GOT3 (cell line): ENCODE measurements around the gene ZW10.
"Not testable (repeated sequence)": the region's sequence is repeated elsewhere in the genome, so short reads cannot be mapped to it uniquely, and the experiment has no call there.

Experiments
- DNase-seq: peaks from one replicate; lab custom pipeline; 2025; ENCODE audit warnings: mixed read lengths; lab: John Stamatoyannopoulos, UW

ZW10 gene

DNA sequence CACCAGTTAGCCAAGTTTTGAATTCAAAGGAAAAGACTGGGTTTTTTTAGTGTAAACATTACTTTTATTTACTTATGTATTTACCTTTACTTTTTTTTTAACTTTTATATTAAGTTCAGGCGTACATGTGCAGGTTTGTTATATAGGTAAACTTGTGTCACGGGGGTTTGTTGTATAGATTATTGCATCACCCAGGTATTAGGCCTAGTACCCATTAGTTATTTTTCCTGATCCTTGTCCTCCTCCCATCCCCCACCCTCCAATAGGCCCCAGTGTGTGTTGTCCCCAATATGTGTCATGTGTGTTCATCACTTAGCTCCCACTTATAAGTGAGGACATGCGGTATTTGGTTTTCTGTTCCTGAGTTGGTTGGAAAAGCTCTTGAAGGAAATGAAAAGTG is 20.6 kb downstream of the ZW10 start:
- DNase-seq: no peak

DNA sequence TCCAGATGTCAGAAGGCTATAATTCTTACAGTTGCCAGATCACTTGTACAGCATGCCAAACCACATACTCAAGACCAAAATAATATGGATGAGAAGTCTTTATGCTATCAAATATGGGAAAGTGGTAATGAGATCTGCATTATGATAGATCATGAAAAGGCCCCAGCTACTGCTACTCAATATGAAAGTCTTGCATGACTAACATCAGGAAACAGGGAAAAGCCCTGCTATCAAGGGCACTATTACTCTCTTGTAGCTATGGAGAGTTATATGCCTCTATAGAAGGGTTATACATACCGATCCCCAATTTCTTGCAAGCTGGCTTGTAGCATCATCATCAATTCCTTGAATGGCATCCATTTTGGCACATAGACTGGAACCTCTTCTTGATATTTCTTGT is 37.2 kb downstream of the ZW10 start:
- no peak for DNase-seq

DNA sequence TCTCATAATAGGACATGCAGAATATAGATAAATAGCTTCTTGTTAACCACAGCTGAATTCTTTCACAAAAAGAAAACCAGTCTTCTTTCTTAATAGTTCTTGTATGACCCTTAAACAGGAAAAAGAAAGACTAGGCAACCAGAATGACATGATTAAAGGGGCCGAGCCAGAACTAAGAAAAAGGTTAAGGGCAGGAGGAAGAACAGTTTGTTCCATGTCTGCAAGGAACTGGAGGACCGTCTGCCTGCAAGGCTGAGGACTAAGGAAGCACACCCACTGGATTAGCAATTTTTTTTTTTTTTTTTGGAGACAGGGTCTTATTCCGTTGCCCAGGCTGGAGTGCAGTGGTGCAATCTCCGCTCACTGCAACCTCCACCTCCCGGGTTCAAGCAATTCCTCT is 41.4 kb downstream of the ZW10 start:
- no peak for DNase-seq

- no peak for DNase-seq
Measured at GRCh38 chr11:113730887-113731726, 42.4 kb downstream of the ZW10 start.

DNA sequence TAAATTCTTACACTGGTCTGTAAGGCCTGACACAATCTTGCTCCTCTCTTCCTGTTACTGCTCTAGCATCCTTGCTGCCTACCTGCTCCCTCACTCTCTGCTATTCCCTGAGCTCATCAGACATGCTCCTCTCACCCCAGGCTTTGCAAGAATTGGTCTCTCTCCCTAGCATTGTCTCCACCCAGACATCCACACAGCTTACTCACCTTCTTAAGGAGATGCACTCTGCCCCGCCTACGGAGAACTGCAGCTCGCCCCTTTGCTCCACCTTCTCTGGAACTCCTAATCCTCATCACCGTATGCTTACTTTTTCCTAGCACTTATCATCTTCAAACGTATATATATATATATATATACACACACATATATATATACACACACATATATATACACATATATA is 44.0 kb downstream of the ZW10 start:
- DNase-seq: no peak

DNA sequence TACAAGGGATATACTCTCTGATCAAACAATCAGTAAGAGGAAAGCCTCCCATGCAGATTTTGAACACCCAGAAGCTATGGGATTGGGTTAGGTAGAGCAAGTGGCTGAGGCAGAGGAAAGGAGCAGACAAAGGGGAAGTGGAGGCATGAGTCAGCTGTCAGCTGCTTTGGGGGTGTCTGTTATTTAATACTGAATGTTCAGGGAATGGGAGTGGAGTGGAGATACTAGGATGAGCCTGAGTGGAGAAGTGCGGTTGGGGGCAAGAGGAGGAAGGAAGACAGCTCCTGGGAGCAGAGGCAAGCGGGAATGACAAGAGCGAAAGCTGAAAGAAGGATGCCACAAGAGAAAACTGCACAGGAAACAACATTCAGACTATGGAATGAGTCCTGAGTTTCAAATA is 44.7 kb downstream of the ZW10 start:
- no peak for DNase-seq

DNA sequence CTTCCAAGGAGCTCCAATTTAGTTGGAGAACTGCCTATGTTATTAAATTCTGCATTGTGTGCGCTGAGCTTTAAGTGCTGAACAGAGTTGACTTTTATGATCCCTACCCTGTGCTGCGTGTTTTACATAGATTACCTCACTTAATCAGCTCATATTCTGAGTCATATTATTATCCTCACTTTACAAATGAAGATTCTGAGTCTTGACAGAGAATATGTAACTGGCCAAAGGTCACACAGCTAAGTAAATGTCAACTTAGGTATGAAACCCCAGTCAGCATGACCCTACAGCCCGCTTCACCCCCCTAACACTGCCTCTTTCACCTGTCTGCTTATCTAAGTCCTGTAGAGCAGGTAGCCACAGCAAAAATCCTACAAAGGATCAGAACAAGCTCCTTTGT is 47.6 kb downstream of the ZW10 start:
- DNase-seq: no peak

- DNase-seq: no peak
Measured at GRCh38 chr11:113725407-113725806, 48.1 kb downstream of the ZW10 start.

- no peak for DNase-seq
Measured at GRCh38 chr11:113724778-113725177, 48.7 kb downstream of the ZW10 start.

DNA sequence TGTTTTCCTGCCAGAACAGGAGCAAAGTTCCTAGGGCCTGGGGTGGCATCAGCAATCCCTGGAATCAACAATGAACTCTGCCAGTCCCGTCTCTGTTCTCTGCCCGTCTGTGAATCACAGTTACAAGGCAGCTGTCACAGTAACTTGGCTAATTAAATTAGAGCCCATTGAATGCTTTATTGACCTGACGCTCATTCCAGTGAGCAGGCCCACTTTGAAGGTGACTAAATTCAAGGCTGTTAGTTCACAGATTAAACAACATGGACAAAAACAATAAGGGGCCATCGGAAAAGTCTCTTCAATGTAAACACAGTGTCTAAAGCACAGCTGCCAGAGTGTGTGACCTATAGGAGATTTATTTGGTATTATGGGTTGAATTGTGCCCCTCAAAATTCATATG is 49.7 kb downstream of the ZW10 start:
- no peak for DNase-seq

- DNase-seq: no peak
Measured at GRCh38 chr11:113722934-113723333, 50.6 kb downstream of the ZW10 start.

DNA sequence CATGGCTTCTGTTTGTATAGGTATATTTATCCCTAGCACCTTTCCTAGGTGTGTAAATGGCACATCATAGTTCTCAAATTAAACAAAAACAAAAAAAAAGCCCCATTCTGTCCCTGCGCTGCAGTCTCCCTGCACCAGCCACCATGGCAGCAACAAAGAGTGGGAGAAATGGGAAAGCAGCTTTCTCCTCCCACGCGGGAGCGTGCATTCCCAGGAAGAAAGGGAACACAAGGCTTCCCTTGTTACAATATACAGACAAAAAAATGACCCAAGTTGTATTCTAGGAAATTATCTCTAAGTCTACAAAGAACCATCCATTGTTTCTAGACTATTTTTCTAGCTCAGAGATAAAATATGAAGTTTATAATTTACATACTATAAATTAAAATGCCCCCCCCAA is 51.3 kb downstream of the ZW10 start:
- no peak for DNase-seq

DNA sequence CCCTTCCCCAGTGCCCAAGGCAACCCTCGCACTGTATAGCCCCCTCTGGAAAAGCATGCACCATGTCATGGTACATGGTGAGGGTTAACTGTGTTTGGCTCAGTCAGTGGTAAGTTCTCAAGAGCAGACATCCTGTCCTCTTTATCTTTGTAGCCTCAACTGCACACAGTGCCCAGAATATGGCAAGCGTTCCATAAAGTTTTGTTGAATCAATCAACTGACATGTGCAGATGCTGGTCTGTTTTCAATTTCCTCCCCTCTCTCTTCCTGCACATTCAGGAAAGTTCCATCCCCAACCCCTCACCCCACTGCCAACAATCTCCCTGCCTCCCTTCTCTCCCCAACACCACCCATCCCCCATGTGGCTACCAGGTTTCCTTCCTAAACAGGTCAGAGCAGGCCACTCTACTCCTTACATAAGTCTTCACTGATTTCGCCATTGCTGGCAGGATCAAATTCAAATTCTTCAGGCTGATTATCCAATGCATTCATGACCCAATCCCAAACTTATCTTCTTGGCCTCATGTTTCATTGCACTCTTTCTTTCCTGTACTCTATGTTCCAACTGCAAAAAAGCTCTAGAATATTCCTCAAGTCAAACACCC is 51.9 kb downstream of the ZW10 start:
- no peak for DNase-seq

GRCh38 chr11:113720478-113720877 is 53.0 kb downstream of the ZW10 start:
- DNase-seq: not testable (repeated sequence)

GRCh38 chr11:113715882-113716625 is 57.4 kb downstream of the ZW10 start:
- DNase-seq: no peak

- no peak for DNase-seq
Measured at GRCh38 chr11:113715273-113715672, 58.2 kb downstream of the ZW10 start.

GRCh38 chr11:113710989-113711388 is 62.5 kb downstream of the ZW10 start:
- DNase-seq: no peak

GRCh38 chr11:113705871-113706655 is 67.4 kb downstream of the ZW10 start, which contains the start of gene TMPRSS5:
TMPRSS5 (minus strand) TSS chr11:113706308; CDS start chr11:113706224, 84 bp downstream.
- no peak for DNase-seq

GRCh38 chr11:113703551-113703950 is 69.9 kb downstream of the ZW10 start:
- DNase-seq: not testable (repeated sequence)

DNA sequence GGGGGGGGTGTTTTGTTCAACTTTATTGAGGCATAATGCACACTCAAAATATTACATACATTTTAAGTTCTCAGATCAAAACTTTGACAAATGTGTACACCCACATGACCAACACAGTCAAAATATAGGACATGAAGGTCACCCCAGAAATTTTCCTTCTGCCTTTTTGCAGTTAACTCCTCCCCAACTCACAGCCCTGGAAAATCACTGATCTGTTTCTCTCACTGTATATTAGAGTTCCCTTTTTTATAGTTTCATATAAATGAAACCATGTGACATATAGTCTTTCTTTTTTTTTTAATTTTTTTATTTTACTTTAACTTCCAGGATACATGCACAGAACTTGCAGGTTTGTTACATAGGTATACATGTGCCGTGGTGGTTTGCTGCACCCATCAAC is 72.0 kb downstream of the ZW10 start:
- no peak for DNase-seq

GRCh38 chr11:113698515-113698914 is 75.0 kb downstream of the ZW10 start:
- no peak for DNase-seq
